Thoracic aorta (tissue), 2 donors: Measurements from ENCODE around the gene LAMTOR3. TPM values are rescaled to one million over a fixed set of nuclear protein-coding genes. Genes with fewer than 3 reads are reported as not detected.

Experiments
- ATAC-seq: fragments of 150-250 bp; one replicate; pipeline ENCODE4 v1.8.0; 2017; ENCODE audit warnings: low read depth; ENCODE audit not compliant: insufficient number of reproducible peaks, low FRiP score
- DNase-seq: peaks from one replicate; pipeline ENCODE4 v3.0.0-alpha.2; 2020; ENCODE audit warnings: low spot score
- H3K27ac ChIP-seq, 2 donors: fragments of 200-600 bp; sonication (generic); 1 replicate in 1 of 2; 2 replicates in 1 of 2; pipeline ENCODE4 v1.5.1; 2016; ENCODE audit warnings: mild to moderate bottlenecking in 2 of 2, moderate library complexity in 2 of 2
- H3K27me3 ChIP-seq: fragments of 200-600 bp; sonication (generic); replicated peaks from 2 replicates; pipeline ENCODE4 v1.6.0; 2016; ENCODE audit warnings: mild to moderate bottlenecking; ENCODE audit not compliant: insufficient read depth
- H3K36me3 ChIP-seq: fragments of 200-600 bp; sonication (generic); one replicate; pipeline ENCODE4 v1.5.1; 2016
- H3K4me1 ChIP-seq, 2 donors: fragments of 200-600 bp; sonication (generic); 1 replicate in 1 of 2; 2 replicates in 1 of 2; pipeline versions ENCODE4 v1.5.1 to v1.6.0; 2016; ENCODE audit warnings: low read depth in 2 of 2, mild to moderate bottlenecking in 1 of 2; ENCODE audit not compliant: control insufficient read depth in 1 of 2
- H3K4me3 ChIP-seq: fragments of 200-600 bp; sonication (generic); 2 replicates; pipeline ENCODE4 v1.5.1; 2016; ENCODE audit warnings: mild to moderate bottlenecking
- H3K9me3 ChIP-seq: fragments of 200-600 bp; sonication (generic); 2 replicates; pipeline ENCODE4 v1.5.1; 2016
- total RNA-seq, 2 donors: library from RNA; depleted of rRNA; stranded (reverse); fragments of >200 nt; gene quantifications; one replicate each; pipeline versions ENCODE4 v1.1.0 to v1.2.3, GENCODE V29; 2016
- TF ChIP-seq, protein P1 (sequence below): fragments of 200-600 bp; sonication (generic); IDR thresholded peaks from one replicate; pipeline ENCODE4 v1.5.1; 2019; ENCODE audit warnings: antibody characterized with exemption

The LAMTOR3 gene
- total RNA-seq, 2 donors from 2014 or later = 28.4 to 29.5 TPM

DNA sequence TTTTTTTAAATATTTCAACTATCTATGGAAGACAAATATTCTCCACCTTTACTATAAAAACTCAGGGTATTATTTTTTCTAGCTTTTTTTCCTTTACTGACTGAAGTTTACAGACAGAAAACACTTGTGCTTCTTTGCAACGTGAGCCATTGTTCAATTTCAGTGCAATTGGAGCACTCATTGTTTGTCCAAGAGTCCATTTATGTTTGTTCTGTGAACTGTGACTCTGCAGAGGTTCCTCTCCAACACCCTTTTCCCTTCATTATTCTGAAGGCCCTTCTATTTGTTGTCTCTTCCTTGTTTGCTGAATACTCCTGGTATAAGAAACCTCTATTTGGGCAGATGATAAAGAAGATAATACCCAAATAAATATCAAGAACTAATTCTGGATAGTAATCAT, 40.2 kb downstream of the LAMTOR3 start:
- H3K36me3 ChIP-seq = no peaks in the 10 kb centered on the region

DNA sequence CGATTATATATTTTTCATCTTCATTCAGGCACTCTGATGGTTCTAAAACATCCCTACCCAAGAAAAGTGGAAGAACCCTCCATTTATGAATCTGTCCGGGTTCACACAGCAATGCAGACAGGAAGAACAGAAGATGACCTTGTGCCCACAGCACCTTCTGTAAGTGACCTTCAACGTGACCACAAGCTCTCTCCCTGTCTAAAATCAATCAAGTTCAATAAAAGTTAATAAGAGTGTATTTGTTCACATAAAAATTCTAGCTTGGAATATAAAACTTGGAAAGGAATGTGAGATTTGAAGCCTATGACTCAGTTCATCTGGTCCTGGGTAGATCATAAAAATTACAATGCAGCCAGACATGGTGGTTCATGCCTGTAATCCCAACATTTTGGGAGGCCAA, 41.0 kb downstream of the LAMTOR3 start:
- Histone ChIP-seq H3K4me1 (peaks cover 0 to 3% of the 10 kb centered on the region in 2 donors), H3K27ac (no peak overlapping the region), H3K36me3 (no peaks in the 10 kb centered on the region), H3K9me3 (no peaks in the 10 kb centered on the region), H3K4me3 (no peak overlapping the region), H3K27me3 (no peaks in the 10 kb centered on the region)
- TF ChIP-seq, protein P1, sequence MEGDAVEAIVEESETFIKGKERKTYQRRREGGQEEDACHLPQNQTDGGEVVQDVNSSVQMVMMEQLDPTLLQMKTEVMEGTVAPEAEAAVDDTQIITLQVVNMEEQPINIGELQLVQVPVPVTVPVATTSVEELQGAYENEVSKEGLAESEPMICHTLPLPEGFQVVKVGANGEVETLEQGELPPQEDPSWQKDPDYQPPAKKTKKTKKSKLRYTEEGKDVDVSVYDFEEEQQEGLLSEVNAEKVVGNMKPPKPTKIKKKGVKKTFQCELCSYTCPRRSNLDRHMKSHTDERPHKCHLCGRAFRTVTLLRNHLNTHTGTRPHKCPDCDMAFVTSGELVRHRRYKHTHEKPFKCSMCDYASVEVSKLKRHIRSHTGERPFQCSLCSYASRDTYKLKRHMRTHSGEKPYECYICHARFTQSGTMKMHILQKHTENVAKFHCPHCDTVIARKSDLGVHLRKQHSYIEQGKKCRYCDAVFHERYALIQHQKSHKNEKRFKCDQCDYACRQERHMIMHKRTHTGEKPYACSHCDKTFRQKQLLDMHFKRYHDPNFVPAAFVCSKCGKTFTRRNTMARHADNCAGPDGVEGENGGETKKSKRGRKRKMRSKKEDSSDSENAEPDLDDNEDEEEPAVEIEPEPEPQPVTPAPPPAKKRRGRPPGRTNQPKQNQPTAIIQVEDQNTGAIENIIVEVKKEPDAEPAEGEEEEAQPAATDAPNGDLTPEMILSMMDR = no peak
- ATAC-seq (no peak), DNase-seq (no peak)

More for the DNA sequence above, 40.2 kb downstream of the LAMTOR3 start:
- TF ChIP-seq, protein P1 = no peak
- H3K9me3 ChIP-seq = no peaks in the 10 kb centered on the region
- no peak overlapping the region for H3K4me3 ChIP-seq
- no peak for ATAC-seq
- DNase-seq = no peak
- H3K27me3 ChIP-seq = no peaks in the 10 kb centered on the region
- H3K27ac ChIP-seq = no peak overlapping the region
- peaks cover 0 to 3% of the 10 kb centered on the region in 2 donors for H3K4me1 ChIP-seq

DNA sequence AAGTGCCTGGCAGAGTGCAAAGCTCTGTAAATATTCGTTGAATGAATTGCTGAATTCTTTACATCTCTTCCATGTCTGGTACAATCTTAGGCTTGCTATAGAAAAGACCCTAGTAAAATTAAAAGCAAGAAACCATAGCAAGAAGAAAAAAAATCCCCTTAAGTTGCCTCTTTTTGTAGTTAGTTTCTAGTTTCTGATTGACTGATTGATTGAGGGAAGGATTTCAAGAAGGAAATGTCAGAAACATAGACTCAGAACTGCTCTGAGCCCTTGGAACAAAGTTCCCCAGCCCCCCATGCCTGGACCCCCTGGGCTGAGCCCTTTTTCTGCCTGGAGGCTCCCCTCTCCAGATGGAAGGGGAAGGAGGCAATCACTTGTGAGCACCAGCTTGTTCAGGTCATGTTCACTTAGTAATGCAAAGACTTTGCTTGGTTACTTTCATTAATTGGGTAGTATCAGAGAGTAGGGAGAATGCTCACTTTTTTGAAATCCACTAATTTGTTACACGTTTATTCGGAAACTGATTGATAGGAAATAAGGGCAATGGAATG, 42.0 kb downstream of the LAMTOR3 start:
- H3K4me3 ChIP-seq = no peak overlapping the region
- TF ChIP-seq, protein P1 = no peak
- no peak for DNase-seq
- H3K9me3 ChIP-seq = no peaks in the 10 kb centered on the region
- H3K36me3 ChIP-seq = no peaks in the 10 kb centered on the region
- no peak for ATAC-seq
- H3K27me3 ChIP-seq = no peaks in the 10 kb centered on the region
- H3K27ac ChIP-seq = no peak overlapping the region
- H3K4me1 ChIP-seq = peaks cover 0 to 3% of the 10 kb centered on the region in 2 donors

DNA sequence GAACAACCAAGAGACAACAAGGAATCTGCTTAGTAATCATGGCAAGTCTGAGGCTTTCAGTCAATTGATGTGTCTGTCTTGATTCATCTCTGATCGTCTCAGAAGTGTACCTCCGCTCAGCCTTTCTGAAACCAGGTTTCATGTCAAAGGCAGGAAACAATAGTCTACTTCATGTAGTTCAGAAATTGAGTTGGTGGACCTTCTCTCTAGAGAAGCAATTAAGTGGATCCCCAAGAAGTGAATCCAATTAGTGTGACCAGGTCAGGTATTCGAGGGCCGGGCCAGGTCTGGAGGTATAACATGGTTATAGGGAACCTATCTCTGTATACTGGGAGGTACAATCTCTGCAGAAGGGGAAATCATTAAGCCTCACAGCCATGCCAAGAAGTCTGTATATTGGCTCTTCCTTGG, 45.6 kb downstream of the LAMTOR3 start:
- no peaks in the 10 kb centered on the region for H3K9me3 ChIP-seq

DNA sequence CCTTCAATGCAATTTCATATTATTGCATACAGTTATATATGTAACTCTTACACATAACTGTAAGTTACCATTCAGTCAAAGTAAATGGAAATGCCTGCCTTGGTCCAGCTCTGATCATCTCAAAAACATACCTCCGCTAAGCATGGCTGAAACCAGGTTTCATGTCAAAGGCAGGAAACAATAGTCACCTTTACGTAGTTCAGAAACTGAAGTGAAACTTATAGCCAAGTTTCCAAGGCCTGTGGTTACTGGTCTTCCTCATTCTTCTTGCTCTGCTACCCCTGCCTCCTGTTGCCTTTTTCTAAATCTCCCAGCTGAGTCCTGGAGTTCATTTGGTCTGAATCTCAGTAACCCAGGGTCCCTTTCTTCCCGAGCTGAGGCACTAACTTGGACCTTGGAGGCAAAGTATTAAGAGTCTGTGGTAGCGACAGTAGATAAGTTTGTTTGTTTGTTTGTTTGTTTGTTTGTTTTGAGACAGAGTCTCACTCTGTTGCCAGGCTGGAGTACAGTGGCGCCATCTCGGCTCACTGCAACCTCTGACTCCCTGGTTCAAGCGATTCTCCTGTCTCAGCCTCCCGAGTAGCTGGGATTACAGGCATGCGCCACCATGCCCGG, 46.8 kb downstream of the LAMTOR3 start:
- no peak overlapping the region for H3K27ac ChIP-seq
- DNase-seq (no peak), ATAC-seq (no peak)
- no peaks in the 10 kb centered on the region for H3K9me3 ChIP-seq
- no peaks in the 10 kb centered on the region for H3K36me3 ChIP-seq
- peaks cover 5 to 16% of the 10 kb centered on the region in 2 donors for H3K4me1 ChIP-seq
- TF ChIP-seq, protein P1 = no peak
- H3K4me3 ChIP-seq = no peak overlapping the region
- H3K27me3 ChIP-seq = no peaks in the 10 kb centered on the region

More for the DNA sequence above, 45.6 kb downstream of the LAMTOR3 start:
- Histone ChIP-seq H3K27ac (no peak overlapping the region), H3K27me3 (no peaks in the 10 kb centered on the region), H3K36me3 (no peaks in the 10 kb centered on the region), H3K4me3 (no peak overlapping the region), H3K4me1 (peaks cover 5 to 16% of the 10 kb centered on the region in 2 donors)
- ATAC-seq = no peak
- TF ChIP-seq, protein P1 = no peak
- DNase-seq = no peak
